Measurements from ENCODE around the gene MED12L. TPM values are rescaled to one million over a fixed set of nuclear protein-coding genes. Genes with fewer than 3 reads are reported as not detected.
A peak's percentile ranks its signal among the peaks of the same experiment; 100 is the strongest.

MED12L gene
- total and polyA plus RNA-seq, 10 of the 15 experiments (the other 5 are each of a cell fraction or from before 2014, with no cell fraction given), result 0.01 to 0.06 (median 0.03) TPM; not detected in 2

DNA sequence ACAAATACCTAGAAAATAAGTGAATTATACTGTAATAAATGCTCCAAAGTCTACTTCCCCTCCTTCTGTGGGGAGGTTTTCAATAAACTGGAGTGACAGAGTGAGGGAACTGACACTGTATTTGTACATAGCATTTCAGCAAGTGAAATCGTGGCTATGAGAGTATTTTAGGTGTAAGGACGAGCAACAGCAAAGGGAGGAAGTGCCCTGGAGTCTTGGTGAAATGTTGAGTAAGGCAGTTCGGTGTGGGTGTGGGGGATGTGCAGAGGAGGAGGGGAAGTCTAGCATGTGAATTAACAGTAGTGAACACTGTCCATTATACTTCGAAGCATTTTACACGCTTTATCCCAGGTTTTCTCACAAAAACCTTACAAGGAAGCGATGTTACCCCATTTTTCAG, 262.0 kb downstream of the MED12L start:
- no peak for DNase-seq (ENCODE audit: low read depth, low spot score)
- Histone ChIP-seq H3K79me2 (ENCODE audit: control insufficient read depth, insufficient read depth, low read length) (no peaks in the 10 kb centered on the region), H3K9ac (ENCODE audit: control insufficient read depth, insufficient read depth, low read length) (no peak overlapping the region), H4K20me1 (ENCODE audit: control insufficient read depth, insufficient read depth) (no peaks in the 10 kb centered on the region), H3K36me3 (ENCODE audit: control insufficient read depth in 2 of 2, insufficient read depth in 2 of 2, low read length in 1 of 2) (no peaks in the 10 kb centered on the region), H3K27ac (ENCODE audit: control insufficient read depth, insufficient read depth) (no peak overlapping the region), H3K4me2 (ENCODE audit: control insufficient read depth, insufficient read depth) (no peak overlapping the region), H3K4me3 (no peak overlapping the region), H2AFZ (ENCODE audit: control insufficient read depth, low read depth, low read length) (no peak overlapping the region), H3K4me1 (ENCODE audit: control insufficient read depth, insufficient read depth, low read length) (peaks cover 14% of the 10 kb centered on the region), H3K27me3 (replicated peaks in 1 of 2; ENCODE audit: control insufficient read depth in 2 of 2, insufficient read depth in 2 of 2, low read length in 1 of 2) (no peaks in the 10 kb centered on the region), H3K9me3 (replicated peaks; ENCODE audit: control insufficient read depth, insufficient read depth, low read length) (no peaks in the 10 kb centered on the region)
- TF ChIP-seq, protein P1, sequence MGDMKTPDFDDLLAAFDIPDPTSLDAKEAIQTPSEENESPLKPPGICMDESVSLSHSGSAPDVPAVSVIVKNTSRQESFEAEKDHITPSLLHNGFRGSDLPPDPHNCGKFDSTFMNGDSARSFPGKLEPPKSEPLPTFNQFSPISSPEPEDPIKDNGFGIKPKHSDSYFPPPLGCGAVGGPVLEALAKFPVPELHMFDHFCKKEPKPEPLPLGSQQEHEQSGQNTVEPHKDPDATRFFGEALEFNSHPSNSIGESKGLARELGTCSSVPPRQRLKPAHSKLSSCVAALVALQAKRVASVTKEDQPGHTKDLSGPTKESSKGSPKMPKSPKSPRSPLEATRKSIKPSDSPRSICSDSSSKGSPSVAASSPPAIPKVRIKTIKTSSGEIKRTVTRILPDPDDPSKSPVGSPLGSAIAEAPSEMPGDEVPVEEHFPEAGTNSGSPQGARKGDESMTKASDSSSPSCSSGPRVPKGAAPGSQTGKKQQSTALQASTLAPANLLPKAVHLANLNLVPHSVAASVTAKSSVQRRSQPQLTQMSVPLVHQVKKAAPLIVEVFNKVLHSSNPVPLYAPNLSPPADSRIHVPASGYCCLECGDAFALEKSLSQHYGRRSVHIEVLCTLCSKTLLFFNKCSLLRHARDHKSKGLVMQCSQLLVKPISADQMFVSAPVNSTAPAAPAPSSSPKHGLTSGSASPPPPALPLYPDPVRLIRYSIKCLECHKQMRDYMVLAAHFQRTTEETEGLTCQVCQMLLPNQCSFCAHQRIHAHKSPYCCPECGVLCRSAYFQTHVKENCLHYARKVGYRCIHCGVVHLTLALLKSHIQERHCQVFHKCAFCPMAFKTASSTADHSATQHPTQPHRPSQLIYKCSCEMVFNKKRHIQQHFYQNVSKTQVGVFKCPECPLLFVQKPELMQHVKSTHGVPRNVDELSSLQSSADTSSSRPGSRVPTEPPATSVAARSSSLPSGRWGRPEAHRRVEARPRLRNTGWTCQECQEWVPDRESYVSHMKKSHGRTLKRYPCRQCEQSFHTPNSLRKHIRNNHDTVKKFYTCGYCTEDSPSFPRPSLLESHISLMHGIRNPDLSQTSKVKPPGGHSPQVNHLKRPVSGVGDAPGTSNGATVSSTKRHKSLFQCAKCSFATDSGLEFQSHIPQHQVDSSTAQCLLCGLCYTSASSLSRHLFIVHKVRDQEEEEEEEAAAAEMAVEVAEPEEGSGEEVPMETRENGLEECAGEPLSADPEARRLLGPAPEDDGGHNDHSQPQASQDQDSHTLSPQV (IDR thresholded peaks at IDR 0.05), result no peak
- no peak for TF ChIP-seq FOS (IDR thresholded peaks at IDR 0.05; ENCODE audit: borderline replicate concordance, extremely low read depth, insufficient read length)
- TF ChIP-seq SPI1 (IDR thresholded peaks at IDR 0.05; ENCODE audit: borderline replicate concordance, insufficient read depth, low read depth, low read length), result peak; percentile 6; the same call in 1 of the 2 replicates
- TF ChIP-seq TBL1XR1 (IDR thresholded peaks at IDR 0.05; ENCODE audit: low read depth, low read length), result no peak
- no peak for TF ChIP-seq MYB (IDR thresholded peaks at IDR 0.05; ENCODE audit: borderline replicate concordance, low read depth, low read length)
- TF ChIP-seq MTA2 (IDR thresholded peaks at IDR 0.05; ENCODE audit: low read depth), result no peak
- TF ChIP-seq, protein P2, sequence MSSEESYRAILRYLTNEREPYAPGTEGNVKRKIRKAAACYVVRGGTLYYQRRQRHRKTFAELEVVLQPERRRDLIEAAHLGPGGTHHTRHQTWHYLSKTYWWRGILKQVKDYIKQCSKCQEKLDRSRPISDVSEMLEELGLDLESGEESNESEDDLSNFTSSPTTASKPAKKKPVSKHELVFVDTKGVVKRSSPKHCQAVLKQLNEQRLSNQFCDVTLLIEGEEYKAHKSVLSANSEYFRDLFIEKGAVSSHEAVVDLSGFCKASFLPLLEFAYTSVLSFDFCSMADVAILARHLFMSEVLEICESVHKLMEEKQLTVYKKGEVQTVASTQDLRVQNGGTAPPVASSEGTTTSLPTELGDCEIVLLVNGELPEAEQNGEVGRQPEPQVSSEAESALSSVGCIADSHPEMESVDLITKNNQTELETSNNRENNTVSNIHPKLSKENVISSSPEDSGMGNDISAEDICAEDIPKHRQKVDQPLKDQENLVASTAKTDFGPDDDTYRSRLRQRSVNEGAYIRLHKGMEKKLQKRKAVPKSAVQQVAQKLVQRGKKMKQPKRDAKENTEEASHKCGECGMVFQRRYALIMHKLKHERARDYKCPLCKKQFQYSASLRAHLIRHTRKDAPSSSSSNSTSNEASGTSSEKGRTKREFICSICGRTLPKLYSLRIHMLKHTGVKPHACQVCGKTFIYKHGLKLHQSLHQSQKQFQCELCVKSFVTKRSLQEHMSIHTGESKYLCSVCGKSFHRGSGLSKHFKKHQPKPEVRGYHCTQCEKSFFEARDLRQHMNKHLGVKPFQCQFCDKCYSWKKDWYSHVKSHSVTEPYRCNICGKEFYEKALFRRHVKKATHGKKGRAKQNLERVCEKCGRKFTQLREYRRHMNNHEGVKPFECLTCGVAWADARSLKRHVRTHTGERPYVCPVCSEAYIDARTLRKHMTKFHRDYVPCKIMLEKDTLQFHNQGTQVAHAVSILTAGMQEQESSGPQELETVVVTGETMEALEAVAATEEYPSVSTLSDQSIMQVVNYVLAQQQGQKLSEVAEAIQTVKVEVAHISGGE (CRISPR knock-in tag; IDR thresholded peaks at IDR 0.05), result no peak
- no peak for TF ChIP-seq PML (IDR thresholded peaks at IDR 0.05; ENCODE audit: low read length)
- TF ChIP-seq JUNB (IDR thresholded peaks at IDR 0.05), result no peak
- intact Hi-C loops (cut with micrococcal nuclease; ENCODE audit: unreplicated experiment), result no loop called here
- WGBS (ENCODE audit: insufficient coverage, insufficient replicate concordance, low lambda C conversion rate, missing lambda C conversion rate), result 17% methylated on average over 6 of the region's 6 CpGs
- FAIRE-seq, result no peak
- POLR2A ChIA-PET, result no interaction called here
- in situ Hi-C loops (cut with MboI), result no loop called here
- no peak for ATAC-seq
- BruUV-seq (replicated peaks), result no TSS peak
- RAD21 ChIA-PET (ENCODE audit: unreplicated experiment), result no interaction called here
- SMC1A ChIA-PET (ENCODE audit: uncharacterized antibody, unreplicated experiment), result interaction anchor here (1.0 kb wide), 1 partner anchor 8 kb away, joined by 3 read pairs; no protein-coding TSS in a partner anchor
- CTCF ChIA-PET, result no interaction called here

Data from GM12878 (cell line).